OCI-M2 (cell line): ENCODE data around the gene GAK.

Source experiments
- DNase-seq: peaks from one replicate; lab custom pipeline; 2025; ENCODE audit not compliant: unreplicated experiment; lab: John Stamatoyannopoulos, UW

The GAK gene

DNA sequence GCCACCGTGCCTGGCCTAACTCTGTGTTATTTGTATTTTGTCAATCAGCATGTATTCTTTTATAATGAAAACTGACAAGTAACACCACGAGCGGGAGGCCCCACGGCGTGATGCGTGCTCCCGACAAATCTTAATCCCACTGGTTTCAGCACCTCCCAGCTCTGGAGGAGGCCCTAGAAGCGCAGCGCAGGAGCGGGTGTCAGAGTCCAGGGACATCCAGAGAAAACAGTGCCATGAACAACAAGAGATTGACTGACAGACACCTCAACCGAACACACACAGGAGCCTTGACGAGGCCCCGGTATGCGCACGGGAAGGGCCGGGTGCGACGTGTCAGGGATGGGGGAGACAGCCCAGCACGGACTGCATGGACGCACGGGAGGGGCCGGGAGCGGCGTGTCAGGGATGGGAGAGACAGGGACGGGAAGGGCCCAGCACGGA is 23.0 kb downstream of the GAK start:
- DNase-seq, result no peak

DNA sequence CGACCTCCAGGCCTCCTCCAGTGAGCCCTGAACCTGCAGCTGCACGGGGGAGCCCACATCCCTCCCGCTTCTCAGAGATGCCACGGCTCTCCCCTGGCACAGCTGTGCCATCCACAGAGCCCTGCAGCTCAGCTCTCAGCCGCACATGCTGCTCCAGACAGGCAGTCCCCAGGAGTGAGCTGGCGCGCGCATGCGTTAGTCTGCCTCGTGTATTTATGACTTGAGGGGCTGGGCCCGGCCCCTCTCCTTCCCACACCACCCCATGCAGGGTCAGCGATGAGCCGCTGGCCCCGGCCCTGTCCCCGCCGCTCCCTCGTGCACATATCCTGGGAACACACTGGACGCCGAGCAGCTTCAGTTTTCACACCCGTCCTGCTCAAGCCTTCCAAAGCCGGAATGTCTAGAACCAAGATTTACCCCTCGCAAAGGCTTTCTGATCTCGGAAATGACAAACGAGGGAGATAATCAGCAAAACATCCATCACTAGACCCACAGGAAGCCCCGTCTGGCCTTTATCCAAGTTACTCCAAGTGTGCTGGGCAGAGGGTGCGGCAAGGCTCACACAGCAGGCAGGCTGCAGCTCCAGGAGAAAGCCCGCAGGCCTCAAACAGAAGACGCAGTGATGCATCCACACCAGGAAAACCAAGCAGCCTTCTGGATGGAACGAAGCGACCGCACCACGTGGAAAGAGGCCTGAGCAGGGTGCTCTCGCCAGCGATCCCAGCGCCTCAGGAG is 24.3 kb downstream of the GAK start:
- DNase-seq, result no peak

DNA sequence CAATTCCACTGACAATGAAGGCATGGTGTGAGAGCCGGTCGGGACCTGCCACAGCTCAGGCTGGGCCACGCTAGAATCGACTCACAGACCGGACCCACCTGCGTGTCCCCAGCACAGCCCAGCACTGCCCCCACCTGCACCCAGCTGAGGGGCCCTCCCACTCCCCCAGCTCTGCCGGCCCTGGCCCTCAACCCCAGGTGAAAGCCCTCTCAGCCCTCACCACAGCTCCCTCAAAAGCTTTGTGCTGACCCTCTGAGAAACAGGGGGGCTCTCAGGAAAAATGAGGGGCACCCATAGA is 25.1 kb downstream of the GAK start:
- DNase-seq, result no peak

DNA sequence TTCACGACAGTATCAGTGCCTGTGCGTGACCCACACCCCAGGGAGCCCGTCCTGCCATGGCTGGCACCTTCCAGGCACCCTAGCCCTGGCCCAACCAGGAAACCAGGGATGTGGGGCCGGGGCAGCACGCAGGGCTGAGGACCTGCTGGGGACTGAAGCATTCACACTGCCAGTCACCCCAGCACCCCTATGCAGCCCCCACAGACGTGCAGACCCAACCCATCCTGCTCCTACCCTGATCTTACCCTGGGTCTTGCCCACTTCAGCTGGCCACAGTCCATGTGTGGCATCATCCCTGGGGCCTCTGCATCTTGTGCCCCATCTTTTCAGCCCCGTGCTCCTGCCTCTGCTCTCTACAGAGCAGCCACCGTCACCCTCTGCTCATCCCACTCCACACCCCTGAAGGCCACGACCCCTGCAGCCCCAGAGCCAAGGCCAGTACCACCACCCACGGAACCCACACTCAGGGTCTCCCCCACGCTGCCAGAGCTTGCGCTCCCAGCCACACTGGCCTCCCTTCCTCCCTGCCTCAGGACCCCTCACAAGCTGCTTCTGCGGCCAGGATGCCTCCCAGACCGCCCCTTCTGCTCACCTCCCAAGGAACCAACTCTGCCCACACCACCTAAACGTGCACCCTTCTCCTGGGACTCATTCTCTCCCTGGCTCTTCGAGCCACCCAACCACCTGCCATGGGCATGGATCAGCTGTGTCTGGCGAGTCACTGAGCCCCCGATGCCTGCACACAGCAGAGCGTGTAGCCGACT is 25.6 kb downstream of the GAK start:
- DNase-seq, result no peak

DNA sequence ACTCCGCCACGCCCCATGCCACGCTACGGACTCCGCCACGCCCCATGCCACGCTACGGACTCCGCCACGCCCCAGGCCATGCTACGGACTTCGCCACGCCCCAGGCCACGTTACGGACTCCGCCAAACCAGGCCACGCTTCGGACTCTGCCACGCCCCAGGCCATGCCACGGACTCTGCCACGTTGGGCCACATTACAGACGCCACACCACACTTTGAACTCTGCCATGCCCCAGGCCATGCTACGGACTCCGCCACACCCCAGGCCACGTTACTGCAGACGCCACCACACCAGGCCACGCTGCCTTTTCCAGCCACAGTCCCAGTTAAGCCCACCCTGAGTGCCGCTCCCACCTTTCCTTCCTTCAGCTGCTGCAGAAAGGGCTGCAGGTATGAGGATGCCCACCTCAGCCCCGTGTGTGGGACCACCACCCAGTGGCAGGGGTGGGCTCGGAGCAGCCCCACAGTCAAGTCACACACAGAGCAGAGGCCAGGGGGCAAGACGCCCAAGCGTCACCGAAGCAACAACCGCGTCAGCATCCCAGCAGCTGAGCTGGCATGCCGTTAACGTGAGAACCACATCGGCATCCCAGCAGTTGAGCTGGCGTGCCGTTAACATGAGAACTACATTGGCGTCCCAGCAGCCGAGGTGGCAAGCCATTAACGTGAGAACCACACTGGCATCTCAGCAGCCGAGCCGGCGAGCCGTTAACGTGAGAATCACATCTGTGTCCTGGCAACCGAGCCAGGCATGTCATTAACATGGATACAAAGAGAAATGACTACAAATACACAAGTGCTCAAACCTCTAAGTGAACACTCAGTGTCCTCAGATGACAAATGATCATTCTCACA is 26.4 kb downstream of the GAK start:
- DNase-seq, result no peak

DNA sequence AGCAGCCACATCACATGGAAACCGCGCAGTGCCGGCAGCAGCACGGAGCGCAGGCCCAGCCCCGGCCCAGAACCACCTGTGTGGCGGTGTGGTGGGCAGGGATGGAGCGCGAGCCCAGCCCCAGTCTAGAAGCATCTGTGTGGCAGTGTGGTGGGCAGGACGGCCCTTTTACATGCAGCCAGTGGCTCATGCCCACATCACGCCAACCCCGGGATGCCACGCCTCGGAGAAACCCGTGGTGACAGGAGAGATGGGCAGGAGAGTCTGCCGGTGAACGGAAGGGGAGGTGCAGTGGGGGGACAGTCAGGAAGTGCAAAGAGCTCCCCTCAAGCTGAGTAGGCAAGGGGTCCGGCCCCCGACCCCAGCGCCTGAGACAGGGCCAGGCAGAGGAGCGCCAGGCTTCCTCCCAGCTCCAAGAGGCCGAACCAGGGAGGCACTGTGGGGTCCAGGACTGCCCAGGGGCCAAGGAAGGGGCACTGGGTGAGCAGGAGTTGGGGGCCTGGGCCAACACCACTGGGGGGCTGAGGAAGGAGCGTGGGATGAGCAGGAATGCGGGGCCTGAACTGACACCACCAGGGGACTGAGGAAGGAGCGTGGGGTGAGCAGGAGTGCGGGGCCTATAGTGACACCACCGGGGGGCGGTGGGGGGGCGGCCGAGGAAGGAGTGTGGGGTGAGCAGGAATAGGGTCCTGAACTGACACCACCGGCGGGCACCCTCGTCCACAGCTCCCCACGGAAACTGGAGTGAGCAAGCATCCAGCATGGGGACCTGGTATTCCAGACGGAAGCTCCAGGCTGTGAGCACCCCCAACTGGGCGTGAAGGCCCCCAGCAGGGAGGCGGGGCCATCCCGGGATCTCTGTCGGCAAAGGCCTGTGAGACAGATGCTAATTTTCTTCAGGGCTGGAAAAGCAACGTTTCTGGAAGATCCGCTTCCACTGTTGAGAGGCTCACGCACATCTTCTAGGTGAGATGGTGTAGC is 28.8 kb downstream of the GAK start:
- DNase-seq, result no peak

DNA sequence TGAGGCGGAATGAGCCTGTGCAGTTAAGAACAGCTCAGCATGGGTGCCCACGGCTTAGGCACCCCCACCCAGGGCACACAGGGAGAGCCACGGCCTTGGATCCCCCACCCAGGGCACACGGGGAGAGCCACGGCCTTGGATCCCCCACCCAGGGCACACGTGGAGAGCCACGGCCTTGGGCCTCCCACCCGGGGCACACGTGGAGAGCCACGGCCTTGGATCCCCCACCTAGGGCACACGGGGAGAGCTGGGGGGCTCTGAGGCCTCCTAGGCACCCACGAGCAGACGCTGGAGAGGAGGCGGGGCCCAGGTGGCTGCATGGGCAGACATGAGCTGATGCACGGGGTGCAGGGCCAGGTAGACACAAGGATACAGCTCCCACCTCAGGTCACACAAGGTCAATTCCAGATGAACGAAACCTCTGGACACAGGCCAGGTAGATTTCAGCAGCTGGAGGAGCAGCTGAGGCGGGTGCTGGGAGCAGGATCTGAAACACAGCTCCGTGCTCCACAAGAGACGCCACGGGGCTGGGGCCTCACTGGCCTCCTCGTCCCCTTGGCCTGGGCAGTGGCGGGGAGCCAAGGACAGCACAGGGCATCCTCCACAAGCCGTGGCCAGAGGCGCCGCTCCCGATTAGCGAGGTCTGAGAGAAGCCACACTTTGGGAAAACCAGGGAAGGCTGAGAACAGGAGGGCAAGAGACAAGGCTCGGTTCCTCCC is 30.8 kb downstream of the GAK start:
- DNase-seq, result no peak

DNA sequence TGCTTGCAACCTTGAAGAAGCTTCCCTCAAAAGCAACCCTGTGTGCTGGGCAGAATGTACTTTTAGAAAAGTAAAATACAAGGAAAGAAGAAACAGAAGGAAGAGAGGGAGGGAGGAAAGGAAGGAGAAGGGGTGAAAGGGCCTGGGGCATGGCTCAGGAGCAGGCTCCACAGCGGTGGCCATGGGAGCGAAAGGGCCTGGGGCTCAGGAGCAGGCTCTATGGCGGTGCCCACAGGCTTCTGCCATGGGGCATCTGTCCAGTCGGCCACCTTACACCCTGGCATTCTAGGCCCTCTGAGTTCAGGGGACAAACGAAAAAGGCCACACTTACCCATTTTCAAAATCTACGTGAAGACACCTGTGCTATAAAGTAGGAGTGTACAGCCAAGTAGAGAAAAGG is 31.4 kb downstream of the GAK start:
- DNase-seq, result no peak

DNA sequence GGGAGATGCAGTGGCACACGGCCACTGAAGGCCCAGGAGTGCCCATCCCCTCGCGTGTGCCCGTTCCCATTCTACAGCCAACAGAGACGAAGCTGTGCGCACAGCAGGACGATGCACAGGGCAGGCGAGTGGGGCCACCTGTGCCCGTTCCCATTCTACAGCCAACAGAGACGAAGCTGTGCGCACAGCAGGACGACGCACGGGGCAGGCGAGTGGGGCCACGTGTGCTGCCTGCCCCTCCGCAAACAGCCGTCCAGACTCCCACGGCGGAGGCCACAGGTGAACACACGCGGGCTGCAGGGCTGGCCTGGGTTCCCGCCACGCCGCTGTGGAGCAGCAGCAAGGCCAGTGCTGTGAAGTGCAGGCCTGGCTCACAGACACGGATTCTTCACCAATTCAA is 32.0 kb downstream of the GAK start:
- DNase-seq, result no peak

DNA sequence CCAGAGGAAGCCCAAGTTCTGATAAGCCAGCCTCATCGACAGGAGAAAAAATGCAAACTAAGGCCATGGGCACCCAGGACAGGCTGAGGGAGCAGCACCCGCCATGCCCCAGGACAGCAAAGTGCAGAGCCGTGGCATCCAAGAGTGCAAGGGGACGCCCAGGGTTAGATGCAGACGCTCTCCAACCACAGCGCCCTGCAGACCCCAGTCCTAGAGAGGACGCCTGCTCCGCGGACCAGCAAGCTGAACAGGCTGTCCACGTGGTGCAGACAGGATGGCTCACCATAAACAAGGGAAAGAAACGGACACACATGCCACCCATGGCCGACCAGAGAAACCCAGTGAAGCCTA is 32.6 kb downstream of the GAK start:
- DNase-seq, result no peak

DNA sequence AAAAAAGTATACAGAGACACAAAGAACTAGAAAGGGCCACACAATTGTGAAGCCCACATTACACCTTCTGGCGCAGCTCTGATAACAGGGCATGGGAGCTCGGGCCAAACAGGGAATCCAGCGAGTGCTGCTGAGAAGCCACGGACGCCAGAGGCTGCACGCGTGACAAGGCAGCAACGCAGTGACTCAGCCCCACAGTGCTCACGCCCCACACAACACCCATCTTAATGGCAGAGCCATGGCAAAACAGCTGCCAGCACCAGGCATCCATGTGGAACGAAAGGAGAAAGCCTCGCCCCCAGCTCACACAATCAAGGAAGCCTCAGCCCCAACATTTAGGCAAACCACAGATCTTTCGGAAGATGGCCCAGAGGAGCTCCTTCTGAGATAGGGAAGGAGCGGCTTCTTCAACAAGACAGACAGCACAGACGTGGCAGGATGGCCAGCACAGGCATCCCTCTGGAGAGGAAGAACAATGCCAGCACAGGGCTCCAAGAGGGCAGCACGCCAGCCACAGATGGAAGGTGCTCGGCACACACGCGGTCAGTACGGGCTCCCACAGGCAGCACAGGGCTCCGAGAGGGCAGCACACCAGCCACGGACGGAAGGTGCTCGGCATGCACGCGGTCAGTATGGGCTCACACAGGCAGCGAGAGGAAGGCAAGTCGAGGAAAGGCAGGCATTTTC is 33.1 kb downstream of the GAK start:
- no peak for DNase-seq

DNA sequence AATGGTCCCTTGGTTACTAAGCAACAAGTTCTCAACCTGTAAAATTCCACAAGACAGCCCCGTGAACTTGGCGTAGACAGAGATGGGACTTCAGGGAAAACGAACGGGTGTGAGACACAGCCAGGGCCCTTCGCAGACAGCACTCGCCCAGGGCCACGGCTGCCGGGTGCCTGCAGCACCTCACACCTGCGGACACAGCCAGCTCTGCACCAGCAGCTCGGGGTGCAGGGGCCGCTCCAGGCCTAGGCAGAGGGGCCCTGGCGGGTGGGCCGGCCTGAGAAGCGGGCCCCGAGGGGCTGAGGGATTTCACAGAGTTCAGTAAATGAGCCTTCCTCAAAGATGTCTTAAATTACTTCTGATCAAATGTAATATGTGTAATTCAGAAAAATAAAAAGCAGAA is 34.0 kb downstream of the GAK start:
- no peak for DNase-seq

DNA sequence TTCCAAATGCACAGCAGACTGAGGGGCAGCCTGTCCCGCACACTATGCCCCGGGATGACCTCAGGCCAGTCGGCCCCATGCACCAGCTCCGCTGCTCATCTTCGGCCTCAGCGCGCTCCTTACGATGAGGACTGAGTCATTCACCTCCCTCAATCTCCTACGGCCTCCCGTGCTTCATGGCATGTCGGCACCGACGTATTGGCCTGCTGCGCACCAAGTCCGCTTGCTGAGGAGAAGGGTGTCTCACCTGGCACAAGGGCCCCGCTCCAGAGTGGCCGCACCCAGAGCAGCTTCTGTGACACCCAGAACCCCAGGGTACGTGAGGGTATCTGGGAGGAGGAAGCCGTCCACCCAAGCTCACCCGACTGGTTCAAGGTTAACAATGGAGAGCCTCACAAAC is 35.5 kb downstream of the GAK start:
- no peak for DNase-seq

DNA sequence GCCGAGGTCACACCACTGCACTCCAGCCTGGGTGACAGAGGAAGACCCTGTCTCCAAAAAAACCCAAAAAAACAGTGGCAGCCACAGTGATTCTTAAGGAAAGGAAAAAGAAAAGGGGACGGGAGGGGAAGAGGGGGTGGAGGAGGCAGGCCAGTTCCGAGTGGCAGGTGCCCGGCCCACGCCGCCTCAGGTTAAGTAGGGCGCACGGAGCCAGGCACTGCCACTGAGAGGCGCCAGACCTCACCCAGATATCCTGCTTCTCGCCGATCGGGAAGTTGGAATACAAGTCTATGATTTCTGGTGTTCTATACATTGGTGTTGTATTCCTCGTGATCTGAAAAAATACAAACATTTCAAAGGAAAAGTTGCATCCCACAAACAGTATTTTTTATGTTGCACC is 35.9 kb downstream of the GAK start:
- no peak for DNase-seq

DNA sequence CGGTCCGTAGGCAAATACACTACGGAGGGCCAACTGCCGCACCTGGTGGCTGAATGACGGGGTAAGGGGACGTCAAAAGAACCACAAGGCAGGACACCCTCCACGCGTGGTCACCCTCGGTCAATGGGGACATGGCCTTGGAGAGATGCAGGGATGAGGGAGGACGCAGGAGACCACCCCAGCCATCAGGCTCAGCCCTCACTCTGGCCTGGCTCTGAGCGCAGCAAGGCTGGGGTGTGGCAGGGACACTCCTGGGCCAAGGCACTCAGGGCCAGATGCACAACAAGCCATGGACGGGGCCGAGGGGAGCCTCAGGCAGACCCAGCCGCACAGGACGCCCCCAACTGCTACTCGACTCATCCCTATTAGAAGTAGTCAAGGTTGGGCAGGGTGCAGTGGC is 36.5 kb downstream of the GAK start:
- DNase-seq, result no peak

DNA sequence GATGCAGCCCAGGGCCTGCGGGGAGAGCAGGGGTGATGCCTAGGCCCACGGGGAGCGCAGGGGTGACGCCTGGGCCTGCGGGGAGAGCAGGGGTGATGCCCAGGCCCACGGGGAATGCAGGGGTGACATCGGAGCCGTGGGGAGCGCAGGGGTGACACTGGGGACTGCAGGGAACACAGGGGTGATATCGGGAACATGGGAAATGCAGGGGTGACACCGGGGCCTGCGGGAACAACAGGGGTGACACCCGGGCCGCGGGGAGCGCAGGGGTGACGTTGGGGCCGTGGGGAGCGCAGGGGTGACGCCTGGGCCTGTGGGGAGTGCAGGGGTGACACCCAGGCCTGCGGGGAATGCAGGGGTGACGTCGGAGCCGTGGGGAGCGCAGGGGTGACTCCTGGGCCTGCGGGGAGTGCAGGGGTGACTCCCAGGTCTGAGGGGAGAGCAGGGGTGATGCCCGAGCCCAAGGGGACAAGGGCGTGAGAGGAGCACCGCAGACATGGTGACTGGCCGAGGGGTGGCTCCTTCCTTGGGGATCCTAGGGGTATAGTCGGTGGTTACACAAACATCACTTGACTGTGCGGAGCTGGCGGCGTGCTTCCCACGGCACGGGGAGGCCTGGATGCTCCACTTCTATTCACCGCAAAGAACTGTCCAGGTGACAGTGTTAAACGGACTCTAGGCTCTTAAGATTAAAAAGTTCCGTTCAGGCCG is 38.0 kb downstream of the GAK start:
- DNase-seq, result no peak

DNA sequence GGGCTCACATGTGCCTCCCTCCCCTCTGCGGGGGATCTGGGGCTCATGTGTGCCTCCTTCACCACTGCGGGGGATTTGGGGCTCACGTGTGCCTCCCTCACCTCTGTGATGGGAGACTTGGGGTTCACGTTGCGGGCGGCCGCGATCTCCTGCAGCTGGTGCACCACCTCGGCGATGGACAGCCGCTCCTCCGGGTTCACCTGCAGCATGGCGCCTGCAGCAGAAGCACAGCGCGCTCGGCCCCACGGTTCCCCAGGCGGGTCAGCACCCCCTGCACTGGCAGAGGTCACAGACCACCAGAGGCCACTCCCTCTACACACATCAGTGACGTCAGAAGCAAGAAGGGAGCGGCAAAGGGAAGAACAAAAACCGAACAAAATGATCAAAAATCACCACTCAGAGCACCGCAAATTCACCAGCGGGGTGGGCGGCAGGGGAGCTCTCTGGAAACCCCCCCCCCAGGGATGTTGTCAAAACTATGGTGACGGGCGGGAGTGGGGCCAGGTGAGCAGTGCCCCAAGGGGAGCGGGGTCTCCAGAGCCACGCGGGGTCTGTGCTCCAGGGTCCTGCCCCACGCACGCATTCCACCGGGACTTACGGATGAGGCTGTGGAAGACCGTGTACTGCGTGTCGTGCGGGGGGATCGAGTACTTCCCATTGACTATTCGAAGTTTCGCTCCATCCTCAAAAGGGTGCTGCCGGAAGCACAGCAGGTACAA is 38.7 kb downstream of the GAK start:
- DNase-seq, result no peak

DNA sequence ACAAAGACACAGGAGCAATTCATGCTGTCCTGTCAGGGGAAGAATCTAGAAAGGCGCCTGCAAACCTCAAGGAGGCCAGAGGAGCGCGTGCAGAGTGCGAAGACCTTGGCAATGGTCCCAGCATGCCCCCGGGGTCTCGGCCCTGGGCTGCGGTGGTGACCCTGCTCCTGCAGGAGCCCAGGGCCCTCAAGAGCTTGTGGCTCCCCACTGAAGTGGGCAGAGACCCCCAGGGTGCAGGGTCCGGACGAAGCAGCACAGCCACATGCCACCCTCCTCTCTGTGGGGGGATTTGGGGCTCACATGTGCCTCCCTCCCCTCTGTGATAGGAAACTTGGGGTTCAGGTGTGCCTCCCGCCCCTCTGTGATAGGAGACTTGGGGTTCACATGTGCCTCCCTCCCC is 39.3 kb downstream of the GAK start:
- DNase-seq, result no peak
